IPS DF 6.9 (cell line): ENCODE results near the gene BRD7.

ENCODE experiments used
- DNase-seq: peaks from one replicate; pipeline ENCODE4 v3.0.0-alpha.2; 2013; ENCODE audit warnings: low read depth, low spot score
- H3K27ac ChIP-seq: one replicate; pipeline ENCODE4 v1.5.1; 2013; ENCODE audit warnings: low read length, control low read depth
- H3K27me3 ChIP-seq: 2 replicates; pipeline ENCODE4 v1.6.1; 2013; ENCODE audit warnings: mild to moderate bottlenecking, low read length; ENCODE audit not compliant: control insufficient read depth, insufficient read depth
- H3K36me3 ChIP-seq: 2 replicates; pipeline ENCODE4 v1.6.1; 2013; ENCODE audit warnings: low read length; ENCODE audit not compliant: control insufficient read depth, insufficient read depth
- H3K4me1 ChIP-seq: 2 replicates; pipeline ENCODE4 v1.6.1; 2013; ENCODE audit warnings: low read length; ENCODE audit not compliant: control insufficient read depth, insufficient read depth
- H3K4me3 ChIP-seq: 2 replicates; pipeline ENCODE4 v1.5.1; 2013; ENCODE audit warnings: mild to moderate bottlenecking, low read length
- H3K9me3 ChIP-seq: 2 replicates; pipeline ENCODE4 v1.6.1; 2013; ENCODE audit warnings: low read length, inconsistent platforms; ENCODE audit not compliant: control insufficient read depth, insufficient read depth
- WGBS: extraction: QIAGEN DNeasy Blood & Tissue Kit; methylation state at CpG from one replicate; pipeline ENCODE4 v1.1.7; 2013; ENCODE audit warnings: mixed read lengths, missing lambda C conversion rate; ENCODE audit not compliant: insufficient read length, insufficient coverage; 5-methylcytosine and 5-hydroxymethylcytosine counted together

BRD7 gene

DNA sequence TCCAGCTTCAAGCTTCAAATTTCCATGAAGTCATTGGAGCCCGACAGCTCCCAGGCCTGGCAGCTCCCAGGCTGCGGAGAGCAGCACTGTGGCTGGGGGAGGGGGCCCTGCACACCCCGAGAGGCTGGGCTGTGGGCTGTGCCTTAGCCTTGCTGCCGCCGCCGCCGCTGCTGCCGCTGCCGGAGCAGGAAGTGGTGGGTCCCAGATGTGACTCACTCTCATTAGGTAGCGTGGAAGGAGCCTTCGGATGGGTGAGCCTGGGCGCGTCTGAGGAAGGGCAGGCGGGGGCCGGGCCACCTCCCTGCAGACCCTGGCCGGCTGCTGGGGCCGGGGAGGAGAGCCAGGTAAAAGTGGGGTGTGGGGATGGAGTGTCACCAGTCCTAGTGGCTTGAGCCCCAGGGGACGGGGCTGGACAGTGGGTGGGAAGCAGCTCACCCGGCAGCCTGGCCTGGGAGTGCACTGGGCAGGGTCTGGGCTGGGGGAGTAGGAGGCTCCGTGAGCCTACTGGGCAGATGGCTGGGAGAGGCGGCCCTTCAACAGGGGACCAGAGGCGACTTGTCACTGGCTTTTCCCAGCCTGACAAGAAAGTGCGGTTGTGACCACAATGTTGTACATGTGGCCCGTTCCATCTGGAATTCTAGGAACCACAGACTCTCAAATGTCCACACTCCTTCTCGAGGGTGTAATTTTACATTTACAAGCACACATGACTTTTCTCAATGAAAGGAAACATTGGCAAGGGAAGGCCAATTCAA is 102.3 kb downstream of the BRD7 start, which contains the start of gene ADCY7:
Gene ADCY7 (plus strand): TSS at position 215 of the 755 bp plus-strand sequence. CDS start 21,629 bp downstream, outside the sequence.
- Histone ChIP-seq H3K27ac (no peak within 1 kb of the TSS), H3K27me3 (no peaks in the 10 kb centered on the region), H3K36me3 (no peaks in the 10 kb centered on the region), H3K4me1 (peaks cover 3% of the 10 kb centered on the region; the same call in 1 of the 2 replicates), H3K4me3 (no peak within 1 kb of the TSS), H3K9me3 (no peaks in the 10 kb centered on the region)
- DNase-seq, result no peak
- WGBS, result no CpG with 5 or more reads among the region's 25 CpGs
